WTC11 (cell line): ENCODE measurements around the gene VCL. TPM values are rescaled to one million over a fixed set of nuclear protein-coding genes. Genes with fewer than 3 reads are reported as not detected.

Experiments used
- ATAC-seq: fragments of 200-7000 bp; cut with Tn5 transposase; 2 replicates; pipeline ENCODE4 v1.10.0; 2021; ENCODE audit warnings: mild to moderate bottlenecking, moderate library complexity
- CTCF ChIA-PET: fragments of 300-600 bp; sonication (Branson Sonifier 250); formaldehyde crosslinking; loops from one replicate; lab custom pipeline; 2021; ENCODE audit warnings: antibody characterized with exemption; lab: Charles Lee
- POLR2A ChIA-PET: fragments of 350-600 bp; sonication (Branson Sonifier 250); formaldehyde crosslinking; loops from one replicate; lab custom pipeline; 2021; ENCODE audit warnings: antibody characterized with exemption; lab: Charles Lee
- DNase-seq: peaks from one replicate; pipeline ENCODE4 v3.0.0; 2021; ENCODE audit warnings: low spot score
- H3K27ac Mint-ChIP-seq: 2 replicates; pipeline ENCODE4 v1.8.0; 2021; ENCODE audit warnings: mixed read lengths
- H3K27me3 Mint-ChIP-seq: 2 replicates; pipeline ENCODE4 v1.8.0; 2021; ENCODE audit warnings: low read depth, mild to moderate bottlenecking, moderate library complexity, mixed read lengths
- H3K36me3 Mint-ChIP-seq: 2 replicates; pipeline ENCODE4 v1.8.0; 2021; ENCODE audit warnings: mixed read lengths
- H3K4me1 Mint-ChIP-seq: 2 replicates; pipeline ENCODE4 v1.8.0; 2022; ENCODE audit warnings: mixed read lengths
- H3K4me3 Mint-ChIP-seq: 2 replicates; pipeline ENCODE4 v1.8.0; 2021; ENCODE audit warnings: mild to moderate bottlenecking, moderate library complexity, mixed read lengths
- H3K9me3 Mint-ChIP-seq: 2 replicates; pipeline ENCODE4 v1.8.0; 2021; ENCODE audit warnings: mixed read lengths
- CREB1 ChIP-seq: sonication (generic); formaldehyde crosslinking; IDR thresholded peaks from 2 replicates; pipeline ENCODE4 v1.8.0; 2023; ENCODE audit warnings: mild to moderate bottlenecking, missing genetic modification reagents
- E2F5 ChIP-seq: sonication (generic); formaldehyde crosslinking; IDR thresholded peaks from 2 replicates; pipeline ENCODE4 v1.8.1; 2022; ENCODE audit warnings: mild to moderate bottlenecking, moderate library complexity, missing genetic modification reagents
- ELF4 ChIP-seq: sonication (generic); formaldehyde crosslinking; IDR thresholded peaks from 2 replicates; pipeline ENCODE4 v1.8.1; 2022; ENCODE audit warnings: low read depth, mild to moderate bottlenecking, moderate library complexity, missing genetic modification reagents
- FOXJ3 ChIP-seq: sonication (generic); formaldehyde crosslinking; IDR thresholded peaks from 2 replicates; pipeline ENCODE4 v1.9.0; 2021; ENCODE audit warnings: missing genetic modification reagents, mild to moderate bottlenecking, borderline replicate concordance
- FOXK1 ChIP-seq: sonication (generic); formaldehyde crosslinking; IDR thresholded peaks from 2 replicates; pipeline ENCODE4 v1.8.0; 2022; ENCODE audit warnings: mild to moderate bottlenecking, moderate library complexity, missing genetic modification reagents
- GABPB1 ChIP-seq: sonication (generic); formaldehyde crosslinking; IDR thresholded peaks from 2 replicates; pipeline ENCODE4 v1.8.1; 2023; ENCODE audit warnings: mild to moderate bottlenecking, missing genetic modification reagents
- NFATC4 ChIP-seq: fragments of 250-450 bp; sonication (Bioruptor Pico); IDR thresholded peaks from 2 replicates; pipeline ENCODE4 v1.9.0; 2021; ENCODE audit warnings: mild to moderate bottlenecking
- NR2C2 ChIP-seq: sonication (generic); formaldehyde crosslinking; IDR thresholded peaks from 2 replicates; pipeline ENCODE4 v1.8.0; 2022; ENCODE audit warnings: mild to moderate bottlenecking, missing genetic modification reagents
- NR3C1 ChIP-seq: sonication (generic); formaldehyde crosslinking; conservative IDR thresholded peaks from 2 replicates; pipeline ENCODE4 v1.8.1; 2023; ENCODE audit warnings: low read depth, mild to moderate bottlenecking, missing genetic modification reagents
- OVOL2 ChIP-seq: fragments of 250-450 bp; sonication (Bioruptor Pico); IDR thresholded peaks from 2 replicates; pipeline ENCODE4 v1.9.0; 2021; ENCODE audit warnings: mild to moderate bottlenecking, borderline replicate concordance
- PREB ChIP-seq: sonication (generic); formaldehyde crosslinking; IDR thresholded peaks from 2 replicates; pipeline ENCODE4 v1.8.1; 2022; ENCODE audit warnings: mild to moderate bottlenecking, missing genetic modification reagents, moderate library complexity, borderline replicate concordance
- SMAD3 ChIP-seq: sonication (generic); formaldehyde crosslinking; IDR thresholded peaks from 2 replicates; pipeline ENCODE4 v1.8.0; 2022; ENCODE audit warnings: missing genetic modification reagents, mild to moderate bottlenecking, borderline replicate concordance
- SOX15 ChIP-seq: fragments of 250-450 bp; sonication (Bioruptor Pico); IDR thresholded peaks from 2 replicates; pipeline ENCODE4 v1.9.0; 2021; ENCODE audit warnings: mild to moderate bottlenecking
- ZMAT4 ChIP-seq: fragments of 250-450 bp; sonication (Bioruptor Pico); IDR thresholded peaks from 2 replicates; pipeline ENCODE4 v1.9.0; 2021; ENCODE audit warnings: mild to moderate bottlenecking
- ZNF263 ChIP-seq: sonication (generic); formaldehyde crosslinking; IDR thresholded peaks from 2 replicates; pipeline ENCODE4 v1.8.1; 2022; ENCODE audit warnings: low read depth, mild to moderate bottlenecking, moderate library complexity, missing genetic modification reagents
- total RNA-seq: library from RNA; stranded (reverse); gene quantifications from 3 replicates; pipeline ENCODE4 v1.2.3, GENCODE V29; 2021
- TF ChIP-seq, protein P1 (sequence below): sonication (generic); formaldehyde crosslinking; conservative IDR thresholded peaks from 2 replicates; pipeline ENCODE4 v1.8.1; 2023; ENCODE audit warnings: mild to moderate bottlenecking, low read depth, missing genetic modification reagents, moderate library complexity
- TF ChIP-seq, protein P2 (sequence below): fragments of 250-450 bp; sonication (Bioruptor Pico); IDR thresholded peaks from 2 replicates; pipeline ENCODE4 v1.9.0; 2021; ENCODE audit warnings: mild to moderate bottlenecking, borderline replicate concordance
- TF ChIP-seq, protein P3 (sequence below): sonication (generic); formaldehyde crosslinking; IDR thresholded peaks from 2 replicates; pipeline ENCODE4 v1.8.1; 2023; ENCODE audit warnings: mild to moderate bottlenecking, moderate library complexity, missing genetic modification reagents

The VCL gene
- total RNA-seq, 1 experiment from 2014 or later = 225 TPM

- H3K27ac Mint-ChIP-seq = no peak overlapping the region
- H3K4me3 Mint-ChIP-seq = no peak overlapping the region
- POLR2A ChIA-PET = interaction anchor here (0.5 to 1.1 kb wide), 3 partner anchors 15 to 768 kb away, joined by 4 to 6 read pairs (median 4); partner anchors contain the start of genes ADK, AP3M1 and VCL
- H3K4me1 Mint-ChIP-seq = peaks cover 6% of the 10 kb centered on the region
- DNase-seq = no peak
- no peaks in the 10 kb centered on the region for H3K36me3 Mint-ChIP-seq
- no peaks in the 10 kb centered on the region for H3K9me3 Mint-ChIP-seq
- TF ChIP-seq, protein P1, sequence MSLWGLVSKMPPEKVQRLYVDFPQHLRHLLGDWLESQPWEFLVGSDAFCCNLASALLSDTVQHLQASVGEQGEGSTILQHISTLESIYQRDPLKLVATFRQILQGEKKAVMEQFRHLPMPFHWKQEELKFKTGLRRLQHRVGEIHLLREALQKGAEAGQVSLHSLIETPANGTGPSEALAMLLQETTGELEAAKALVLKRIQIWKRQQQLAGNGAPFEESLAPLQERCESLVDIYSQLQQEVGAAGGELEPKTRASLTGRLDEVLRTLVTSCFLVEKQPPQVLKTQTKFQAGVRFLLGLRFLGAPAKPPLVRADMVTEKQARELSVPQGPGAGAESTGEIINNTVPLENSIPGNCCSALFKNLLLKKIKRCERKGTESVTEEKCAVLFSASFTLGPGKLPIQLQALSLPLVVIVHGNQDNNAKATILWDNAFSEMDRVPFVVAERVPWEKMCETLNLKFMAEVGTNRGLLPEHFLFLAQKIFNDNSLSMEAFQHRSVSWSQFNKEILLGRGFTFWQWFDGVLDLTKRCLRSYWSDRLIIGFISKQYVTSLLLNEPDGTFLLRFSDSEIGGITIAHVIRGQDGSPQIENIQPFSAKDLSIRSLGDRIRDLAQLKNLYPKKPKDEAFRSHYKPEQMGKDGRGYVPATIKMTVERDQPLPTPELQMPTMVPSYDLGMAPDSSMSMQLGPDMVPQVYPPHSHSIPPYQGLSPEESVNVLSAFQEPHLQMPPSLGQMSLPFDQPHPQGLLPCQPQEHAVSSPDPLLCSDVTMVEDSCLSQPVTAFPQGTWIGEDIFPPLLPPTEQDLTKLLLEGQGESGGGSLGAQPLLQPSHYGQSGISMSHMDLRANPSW (CRISPR knock-in tag) = no peak
- no peak for TF ChIP-seq E2F5 (CRISPR knock-in tag)
- TF ChIP-seq NR3C1 (CRISPR knock-in tag) = no peak
- no peak for TF ChIP-seq NFATC4
- TF ChIP-seq, protein P2, sequence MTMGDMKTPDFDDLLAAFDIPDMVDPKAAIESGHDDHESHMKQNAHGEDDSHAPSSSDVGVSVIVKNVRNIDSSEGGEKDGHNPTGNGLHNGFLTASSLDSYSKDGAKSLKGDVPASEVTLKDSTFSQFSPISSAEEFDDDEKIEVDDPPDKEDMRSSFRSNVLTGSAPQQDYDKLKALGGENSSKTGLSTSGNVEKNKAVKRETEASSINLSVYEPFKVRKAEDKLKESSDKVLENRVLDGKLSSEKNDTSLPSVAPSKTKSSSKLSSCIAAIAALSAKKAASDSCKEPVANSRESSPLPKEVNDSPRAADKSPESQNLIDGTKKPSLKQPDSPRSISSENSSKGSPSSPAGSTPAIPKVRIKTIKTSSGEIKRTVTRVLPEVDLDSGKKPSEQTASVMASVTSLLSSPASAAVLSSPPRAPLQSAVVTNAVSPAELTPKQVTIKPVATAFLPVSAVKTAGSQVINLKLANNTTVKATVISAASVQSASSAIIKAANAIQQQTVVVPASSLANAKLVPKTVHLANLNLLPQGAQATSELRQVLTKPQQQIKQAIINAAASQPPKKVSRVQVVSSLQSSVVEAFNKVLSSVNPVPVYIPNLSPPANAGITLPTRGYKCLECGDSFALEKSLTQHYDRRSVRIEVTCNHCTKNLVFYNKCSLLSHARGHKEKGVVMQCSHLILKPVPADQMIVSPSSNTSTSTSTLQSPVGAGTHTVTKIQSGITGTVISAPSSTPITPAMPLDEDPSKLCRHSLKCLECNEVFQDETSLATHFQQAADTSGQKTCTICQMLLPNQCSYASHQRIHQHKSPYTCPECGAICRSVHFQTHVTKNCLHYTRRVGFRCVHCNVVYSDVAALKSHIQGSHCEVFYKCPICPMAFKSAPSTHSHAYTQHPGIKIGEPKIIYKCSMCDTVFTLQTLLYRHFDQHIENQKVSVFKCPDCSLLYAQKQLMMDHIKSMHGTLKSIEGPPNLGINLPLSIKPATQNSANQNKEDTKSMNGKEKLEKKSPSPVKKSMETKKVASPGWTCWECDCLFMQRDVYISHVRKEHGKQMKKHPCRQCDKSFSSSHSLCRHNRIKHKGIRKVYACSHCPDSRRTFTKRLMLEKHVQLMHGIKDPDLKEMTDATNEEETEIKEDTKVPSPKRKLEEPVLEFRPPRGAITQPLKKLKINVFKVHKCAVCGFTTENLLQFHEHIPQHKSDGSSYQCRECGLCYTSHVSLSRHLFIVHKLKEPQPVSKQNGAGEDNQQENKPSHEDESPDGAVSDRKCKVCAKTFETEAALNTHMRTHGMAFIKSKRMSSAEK (CRISPR knock-in tag) = no peak
- TF ChIP-seq FOXJ3 (CRISPR knock-in tag) = no peak
- TF ChIP-seq, protein P3, sequence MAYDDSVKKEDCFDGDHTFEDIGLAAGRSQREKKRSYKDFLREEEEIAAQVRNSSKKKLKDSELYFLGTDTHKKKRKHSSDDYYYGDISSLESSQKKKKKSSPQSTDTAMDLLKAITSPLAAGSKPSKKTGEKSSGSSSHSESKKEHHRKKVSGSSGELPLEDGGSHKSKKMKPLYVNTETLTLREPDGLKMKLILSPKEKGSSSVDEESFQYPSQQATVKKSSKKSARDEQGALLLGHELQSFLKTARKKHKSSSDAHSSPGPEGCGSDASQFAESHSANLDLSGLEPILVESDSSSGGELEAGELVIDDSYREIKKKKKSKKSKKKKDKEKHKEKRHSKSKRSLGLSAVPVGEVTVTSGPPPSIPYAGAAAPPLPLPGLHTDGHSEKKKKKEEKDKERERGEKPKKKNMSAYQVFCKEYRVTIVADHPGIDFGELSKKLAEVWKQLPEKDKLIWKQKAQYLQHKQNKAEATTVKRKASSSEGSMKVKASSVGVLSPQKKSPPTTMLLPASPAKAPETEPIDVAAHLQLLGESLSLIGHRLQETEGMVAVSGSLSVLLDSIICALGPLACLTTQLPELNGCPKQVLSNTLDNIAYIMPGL (CRISPR knock-in tag) = no peak
- TF ChIP-seq FOXK1 (CRISPR knock-in tag) = no peak
- TF ChIP-seq ELF4 (CRISPR knock-in tag) = no peak
- TF ChIP-seq PREB (CRISPR knock-in tag) = no peak
- no peak for TF ChIP-seq GABPB1 (CRISPR knock-in tag)
- no peak for TF ChIP-seq SOX15 (CRISPR knock-in tag)
- no peak for TF ChIP-seq ZMAT4
- TF ChIP-seq OVOL2 = no peak
- TF ChIP-seq NR2C2 (CRISPR knock-in tag) = no peak
- TF ChIP-seq ZNF263 (CRISPR knock-in tag) = no peak
- TF ChIP-seq SMAD3 (CRISPR knock-in tag) = no peak
- no peak for TF ChIP-seq CREB1
- TF ChIP-seq, all 79 proteins: peak for 0
- CTCF ChIA-PET = interaction anchor here (0.5 to 1.3 kb wide), 2 partner anchors 12 to 207 kb away, joined by 3 to 4 read pairs; no protein-coding TSS in a partner anchor
- H3K27me3 Mint-ChIP-seq = no peaks in the 10 kb centered on the region
- ATAC-seq = no peak
Observed at GRCh38 chr10:74165530-74165901, 167.6 kb downstream of the VCL start.
